HG03520 (cell line): ENCODE results near the gene DRD4.

ENCODE experiments used
- ATAC-seq: cut with Tn5 transposase; IDR thresholded peaks from one replicate; pipeline ENCODE4 v1.9.1; 2021; ENCODE audit warnings: mild to moderate bottlenecking, moderate library complexity; ENCODE audit not compliant: unreplicated experiment

DRD4 gene

DNA sequence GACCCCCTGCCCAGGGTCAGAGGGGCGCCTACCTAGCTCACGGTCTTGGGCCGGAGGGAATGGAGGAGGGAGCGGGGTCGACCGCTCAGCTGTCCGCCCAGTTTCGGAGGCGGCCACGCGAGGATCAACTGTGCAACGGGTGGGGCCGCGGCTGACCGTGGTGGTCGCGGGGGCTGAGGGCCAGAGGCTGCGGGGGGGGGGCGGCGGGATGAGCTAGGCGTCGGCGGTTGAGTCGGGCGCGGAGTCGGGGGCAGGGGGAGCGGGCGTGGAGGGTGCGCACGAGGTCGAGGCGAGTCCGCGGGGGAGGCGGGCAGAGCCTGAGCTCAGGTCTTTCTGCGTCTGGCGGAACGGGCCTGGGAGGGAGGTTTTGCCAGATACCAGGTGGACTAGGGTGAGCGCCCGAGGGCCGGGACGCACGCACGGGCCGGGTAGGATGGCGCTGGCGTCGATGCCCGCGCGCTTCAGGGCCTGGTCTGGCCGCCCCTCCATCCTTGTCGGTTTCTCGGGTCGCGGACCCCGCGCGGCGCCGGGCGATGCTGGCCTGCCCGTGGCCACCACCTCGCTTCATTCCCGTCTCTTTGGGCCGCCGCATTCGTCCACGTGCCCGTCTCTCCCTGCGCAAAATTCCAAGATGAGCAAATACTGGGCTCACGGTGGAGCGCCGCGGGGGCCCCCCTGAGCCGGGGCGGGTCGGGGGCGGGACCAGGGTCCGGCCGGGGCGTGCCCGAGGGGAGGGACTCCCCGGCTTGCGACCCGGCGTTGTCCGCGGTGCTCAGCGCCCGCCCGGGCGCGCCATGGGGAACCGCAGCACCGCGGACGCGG, at the start of gene DRD4:
Gene DRD4, plus strand, starts transcription at position 759 of the 822 bp plus-strand sequence. Its CDS starts 36 bp downstream, at position 795.
- no peak for ATAC-seq

GRCh38 chr11:587546-587945, 49.5 kb upstream of the DRD4 start:
- no peak for ATAC-seq

GRCh38 chr11:587978-588380, 49.1 kb upstream of the DRD4 start:
- ATAC-seq, result no peak

GRCh38 chr11:589798-590197, 47.3 kb upstream of the DRD4 start:
- ATAC-seq, result no peak

GRCh38 chr11:590997-591396, 46.1 kb upstream of the DRD4 start:
- ATAC-seq, result no peak

GRCh38 chr11:592501-592900, 44.6 kb upstream of the DRD4 start:
- ATAC-seq, result no peak

GRCh38 chr11:592918-593317, 44.2 kb upstream of the DRD4 start:
- no peak for ATAC-seq

DNA sequence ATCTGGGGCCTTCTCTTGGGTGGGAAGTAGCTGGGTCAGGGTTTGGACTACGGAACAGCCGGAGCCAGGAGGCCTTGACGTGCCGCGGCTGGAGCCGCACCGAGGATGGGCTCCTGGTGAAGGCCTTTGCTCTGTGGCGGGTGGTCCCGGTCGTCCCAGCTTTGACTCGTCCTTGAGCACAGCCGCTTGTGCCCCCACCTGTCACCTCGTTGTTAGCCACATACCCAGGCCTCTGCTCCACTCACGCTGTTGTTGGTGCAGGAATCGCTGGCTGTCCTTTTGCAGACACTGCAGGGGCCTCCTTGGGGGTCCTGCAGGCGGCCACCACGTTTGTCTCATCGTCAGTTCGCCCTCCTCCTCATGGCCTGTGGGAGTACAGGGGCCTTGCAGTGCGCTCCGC, 43.7 kb upstream of the DRD4 start:
- ATAC-seq, result no peak

DNA sequence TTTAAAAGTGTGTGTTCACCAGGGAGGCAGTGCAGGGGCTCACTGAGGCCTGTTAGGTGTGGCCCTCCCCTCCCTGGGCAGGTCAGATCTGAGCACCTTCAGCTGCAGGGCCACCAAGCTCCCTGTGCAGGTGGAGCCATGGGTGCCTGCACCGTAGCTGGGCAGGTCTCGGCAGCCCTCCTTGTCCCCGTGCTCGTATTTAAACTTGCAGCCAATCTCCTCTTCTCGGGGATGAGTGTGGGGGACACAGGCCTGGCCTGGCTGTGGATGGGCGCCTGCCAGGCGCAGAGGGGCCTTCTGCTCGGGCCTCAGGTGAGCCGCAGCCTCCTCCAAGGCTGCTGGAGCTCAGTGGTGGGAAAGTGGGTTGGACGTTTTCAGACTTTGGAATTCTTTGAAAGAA, 41.7 kb upstream of the DRD4 start:
- ATAC-seq, result no peak

DNA sequence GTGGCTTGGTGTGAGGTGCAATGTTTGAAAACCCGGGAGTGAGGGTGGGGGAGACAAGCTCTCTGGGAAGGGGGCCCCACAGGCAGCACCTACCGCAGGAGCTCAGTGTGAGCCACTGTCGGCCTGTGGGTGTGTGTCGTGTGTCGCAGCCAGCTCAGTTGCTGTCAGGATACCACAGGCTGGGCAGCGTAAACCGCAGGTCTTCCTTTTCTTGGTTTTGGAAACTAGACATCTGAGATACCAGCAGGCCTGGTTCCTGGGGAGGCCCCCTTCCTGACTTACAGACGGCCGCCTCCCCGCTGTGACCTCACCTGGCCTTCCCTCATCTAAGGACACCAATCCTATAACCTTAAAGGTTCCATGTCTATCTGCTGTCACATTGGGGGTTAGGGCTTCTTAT, 40.7 kb upstream of the DRD4 start:
- no peak for ATAC-seq

GRCh38 chr11:597166-597725, 39.8 kb upstream of the DRD4 start:
- no peak for ATAC-seq

DNA sequence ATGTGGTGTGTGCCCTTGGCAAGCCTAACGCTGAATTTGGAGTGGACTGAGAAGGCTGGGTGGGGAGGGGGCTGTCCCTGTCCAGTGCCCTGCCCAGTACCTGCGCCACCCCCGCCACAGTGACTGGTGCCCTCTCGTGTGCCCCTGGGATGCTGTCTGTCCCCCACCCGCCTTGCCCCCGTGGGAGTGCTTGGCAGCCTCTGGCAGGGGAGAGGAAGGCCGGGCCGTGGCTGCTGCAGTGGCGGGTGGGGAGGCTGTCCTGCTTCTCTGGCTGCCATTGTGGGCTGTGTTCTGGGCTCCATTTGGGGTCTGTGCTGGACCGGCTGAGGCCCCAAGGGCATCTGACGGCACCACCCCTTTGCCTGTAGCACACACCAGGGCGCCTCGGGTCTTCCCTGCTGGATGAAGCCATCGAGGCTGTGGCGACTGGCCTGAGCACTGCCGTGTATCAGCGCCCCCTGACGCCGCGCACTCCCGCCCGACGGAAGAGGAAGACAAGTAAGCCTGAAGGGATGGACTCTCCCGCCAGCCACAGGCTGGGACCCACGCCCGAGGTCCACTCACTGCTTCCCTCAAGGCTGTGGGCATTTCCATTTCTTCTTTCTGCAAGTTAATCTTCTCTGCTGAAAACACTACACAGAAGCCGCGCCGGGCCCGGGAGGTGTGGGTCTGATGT, 38.9 kb upstream of the DRD4 start:
- no peak for ATAC-seq

GRCh38 chr11:601573-602245, 35.4 kb upstream of the DRD4 start:
- ATAC-seq, result no peak

GRCh38 chr11:603154-603553, 33.9 kb upstream of the DRD4 start:
- no peak for ATAC-seq

DNA sequence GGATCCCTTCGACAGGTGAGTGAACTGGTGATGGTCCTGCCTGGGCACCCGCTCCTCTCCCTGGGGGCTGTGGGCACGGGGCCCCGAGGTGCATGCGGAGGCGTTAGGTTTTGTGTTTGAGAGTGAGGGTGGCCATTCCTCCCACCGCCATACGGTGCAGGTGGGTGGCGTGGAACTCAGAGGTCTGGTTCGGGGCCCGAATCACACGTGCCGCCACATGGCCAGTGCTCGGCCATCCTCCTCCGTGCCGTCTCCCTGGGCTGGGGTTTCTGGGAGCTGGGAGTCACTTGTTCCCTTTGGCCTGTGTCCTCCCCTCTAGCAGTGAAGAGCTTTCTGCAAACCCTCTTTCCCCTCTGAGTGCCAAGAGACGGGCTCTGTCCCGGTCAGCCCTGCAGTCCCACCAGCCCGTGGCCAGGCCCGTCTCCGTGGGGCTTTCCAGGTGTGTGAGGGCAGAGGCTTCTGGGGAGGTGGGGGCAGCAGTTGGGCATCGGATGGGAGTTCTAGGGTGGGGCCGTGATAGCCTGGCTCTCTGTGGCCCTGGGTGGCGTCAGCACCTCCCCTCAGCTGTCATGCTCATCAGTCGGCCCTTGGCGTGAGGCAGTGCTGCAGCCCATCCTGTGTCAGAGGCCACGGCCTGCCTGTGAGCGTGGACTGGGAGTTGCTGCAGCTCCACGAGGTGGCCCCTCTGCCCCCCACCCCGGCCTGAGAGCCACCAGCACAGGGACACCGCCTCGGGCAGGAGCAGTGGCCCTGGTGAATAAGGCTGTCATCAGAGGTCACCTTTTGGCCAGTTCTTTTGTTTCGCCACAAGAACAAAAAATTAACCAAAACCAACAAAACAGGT, 31.6 kb upstream of the DRD4 start:
- ATAC-seq, result no peak

- no peak for ATAC-seq
These were observed 30.8 kb upstream of the DRD4 start for GRCh38 chr11:606245-606644.

DNA sequence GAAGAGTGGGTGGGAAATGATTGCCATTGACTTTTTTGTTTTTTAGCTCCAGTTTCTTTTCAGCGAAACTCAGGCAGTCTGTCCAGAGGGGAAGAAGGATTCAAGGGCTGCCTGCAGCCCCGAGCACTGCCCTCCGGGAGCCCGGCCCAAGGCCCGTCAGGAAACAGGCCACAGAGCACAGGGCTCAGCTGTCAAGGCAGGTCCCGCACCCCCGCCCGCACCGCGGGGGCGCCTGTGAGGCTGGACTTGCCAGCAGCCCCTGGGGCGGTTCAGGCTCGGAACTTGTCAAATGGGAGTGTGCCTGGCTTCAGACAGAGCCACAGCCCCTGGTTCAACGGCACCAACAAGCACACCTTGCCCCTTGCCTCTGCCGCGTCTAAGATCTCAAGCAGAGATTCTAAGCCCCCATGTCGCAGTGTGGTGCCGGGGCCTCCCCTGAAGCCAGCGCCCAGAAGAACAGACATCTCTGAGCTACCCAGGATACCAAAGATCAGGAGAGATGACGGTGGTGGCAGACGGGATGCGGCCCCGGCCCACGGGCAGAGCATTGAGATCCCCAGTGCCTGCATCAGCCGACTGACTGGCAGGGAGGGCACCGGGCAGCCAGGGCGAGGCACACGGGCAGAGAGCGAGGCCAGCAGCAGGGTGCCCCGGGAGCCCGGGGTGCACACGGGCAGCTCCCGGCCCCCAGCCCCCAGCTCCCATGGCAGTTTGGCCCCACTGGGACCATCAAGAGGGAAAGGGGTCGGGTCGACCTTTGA, 29.9 kb upstream of the DRD4 start:
- no peak for ATAC-seq

- ATAC-seq, result no peak
These were observed 29.0 kb upstream of the DRD4 start for GRCh38 chr11:607971-608659.

- no peak for ATAC-seq
These were observed 28.2 kb upstream of the DRD4 start for GRCh38 chr11:608791-609251.
